Cardiac fibroblast (primary cell): ENCODE measurements around the gene KATNA1.

Experiments used
- DNase-seq, 2 donors: peaks; one replicate each; pipeline versions ENCODE4 v3.0.0 to v3.0.0-alpha.2; 2010; ENCODE audit warnings: low read depth in 2 of 2
- H3K4me3 ChIP-seq, 2 donors: replicated peaks in 1 of 2; 1 replicate in 1 of 2; 2 replicates in 1 of 2; pipeline ENCODE4 v1.5.1; 2011; ENCODE audit warnings: low read depth in 2 of 2, low read length in 2 of 2, mild to moderate bottlenecking in 2 of 2, moderate library complexity in 1 of 2
- CTCF ChIP-seq: IDR thresholded peaks from one replicate; pipeline ENCODE4 v1.5.1; 2011; ENCODE audit warnings: low read depth, mild to moderate bottlenecking, low read length, inconsistent platforms

The KATNA1 gene

DNA sequence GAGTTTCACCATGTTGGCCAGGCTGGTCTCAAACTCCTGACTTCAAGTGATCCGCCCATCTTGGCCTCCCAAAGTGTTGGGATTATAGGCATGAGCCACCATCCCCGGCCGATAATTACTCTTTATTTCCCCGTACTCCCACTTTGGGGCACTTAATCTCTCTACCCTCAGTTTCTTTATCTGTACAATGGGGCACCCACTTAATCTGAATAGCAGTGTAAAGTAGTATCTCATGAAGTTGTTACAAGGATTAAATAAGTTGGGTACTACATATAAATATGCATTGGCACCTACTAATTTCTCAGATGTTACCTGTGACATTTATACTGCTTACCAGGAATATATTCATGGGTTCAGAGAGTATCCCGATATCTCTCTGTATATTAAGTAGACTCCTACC, 67.2 kb downstream of the KATNA1 start:
- DNase-seq: no peak
- no peak for TF ChIP-seq CTCF
- H3K4me3 ChIP-seq: no peak overlapping the region

- TF ChIP-seq CTCF: no peak
- DNase-seq: no peak
- no peak overlapping the region for H3K4me3 ChIP-seq
Measured at GRCh38 chr6:149580880-149581279, 67.6 kb downstream of the KATNA1 start.

- no peak for DNase-seq
- TF ChIP-seq CTCF: no peak
- no peak overlapping the region for H3K4me3 ChIP-seq
Measured at GRCh38 chr6:149567945-149568585, 80.4 kb downstream of the KATNA1 start.

- peak overlapping the region; percentile 84 to 87 for H3K4me3 ChIP-seq
- no peak for DNase-seq
- no peak for TF ChIP-seq CTCF
Measured at GRCh38 chr6:149567194-149567586, 81.3 kb downstream of the KATNA1 start.

GRCh38 chr6:149566410-149567193, 81.9 kb downstream of the KATNA1 start:
- TF ChIP-seq CTCF: no peak
- DNase-seq: peak; percentile 43 to 51
- peak overlapping the region; percentile 84 to 87 for H3K4me3 ChIP-seq

DNA sequence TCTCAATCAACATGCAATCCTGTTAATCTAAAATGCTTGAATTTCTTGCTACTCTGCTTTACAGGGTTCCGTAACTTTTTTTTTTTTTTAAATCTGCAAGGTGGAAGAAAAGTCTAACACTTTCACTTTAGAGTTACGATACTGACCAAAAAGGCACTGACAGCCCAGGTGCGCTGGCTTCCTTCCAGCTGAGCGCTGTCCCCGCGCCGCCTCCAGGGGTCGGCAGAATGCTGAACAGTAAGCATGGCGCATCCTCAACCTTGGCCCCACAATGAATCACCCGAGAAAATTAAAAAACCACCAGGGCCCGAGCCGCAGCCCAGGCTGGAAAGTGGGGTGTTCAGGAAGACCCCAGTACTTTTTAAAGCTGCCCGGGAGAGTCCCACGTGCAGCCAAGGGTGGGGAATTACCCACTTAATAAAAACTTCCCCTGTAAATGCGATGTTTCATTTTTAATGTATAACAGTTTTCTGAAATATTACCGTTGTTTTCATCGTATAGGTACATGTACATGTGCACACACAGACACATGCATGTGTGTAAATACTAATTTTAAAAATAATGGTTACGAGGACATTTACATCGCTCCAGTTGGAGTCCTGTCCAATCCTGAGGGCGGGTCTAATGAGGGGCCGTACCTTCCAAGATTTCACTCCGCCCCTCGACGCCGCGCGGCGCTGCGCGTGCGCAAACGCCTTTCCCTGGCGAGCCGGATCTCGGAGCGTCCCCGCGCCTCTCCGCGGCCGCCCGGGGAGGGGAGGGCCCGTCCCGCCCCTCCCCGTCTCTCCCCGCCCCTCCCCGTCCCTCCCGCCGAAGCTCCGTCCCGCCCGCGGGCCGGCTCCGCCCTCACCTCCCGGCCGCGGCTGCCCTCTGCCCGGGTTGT, 82.7 kb downstream of the KATNA1 start, which contains the start of gene GINM1:
TSS of gene GINM1 (plus strand) at position 849 of the 883 bp plus-strand sequence. CDS start 40 bp downstream, outside the sequence.
- DNase-seq: peak; percentile 96
- peak; percentile 83 for TF ChIP-seq CTCF
- H3K4me3 ChIP-seq: peak within 1 kb of the TSS; percentile 84 to 87
